ENCODE data around the gene FAM118B.

The FAM118B gene

DNA sequence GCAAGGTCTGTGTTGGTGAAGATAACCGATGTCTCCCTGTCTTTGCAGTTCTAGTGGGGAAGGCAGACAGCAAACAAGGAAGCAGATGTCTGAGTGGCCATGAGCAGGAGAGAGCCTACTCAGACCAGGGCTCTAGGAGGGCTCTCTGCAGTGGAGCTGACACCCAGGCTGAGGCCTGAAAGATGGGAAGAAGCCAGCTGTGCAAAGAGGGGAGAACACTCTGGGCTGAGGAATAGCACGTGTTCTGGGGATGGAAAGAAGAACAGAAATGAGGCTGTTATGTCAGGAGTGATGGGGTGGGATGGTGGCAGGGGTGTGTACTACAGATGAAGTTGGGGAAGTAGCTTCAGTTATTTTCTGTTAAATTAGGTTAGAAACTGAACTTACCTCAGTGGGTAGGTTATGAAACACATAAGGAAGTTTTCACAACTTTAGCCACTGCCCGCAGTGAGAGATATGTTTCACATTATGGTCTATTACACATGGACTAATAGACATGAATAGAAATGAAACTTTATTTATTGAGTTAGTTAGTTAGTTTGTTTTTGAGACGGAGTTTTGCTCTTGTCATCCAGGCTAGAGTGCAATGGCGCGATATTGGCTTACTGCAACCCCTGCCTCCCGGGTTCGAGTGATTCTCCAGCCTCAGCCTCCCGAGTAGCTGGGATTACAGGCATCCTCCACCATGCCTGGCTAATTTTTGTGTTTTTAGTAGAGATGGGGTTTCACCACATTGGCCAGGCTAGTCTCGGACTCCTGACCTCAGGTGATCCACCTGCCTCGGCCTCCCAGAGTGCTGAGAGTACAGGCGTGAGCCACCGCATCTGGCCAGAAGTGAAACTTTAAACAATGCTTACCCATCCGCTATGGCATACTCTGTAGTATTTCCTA lies 100.1 kb downstream of the FAM118B start:
- DNase-seq (ENCODE audit: low read depth): no peak

Measured in activated T-cell treated with anti-CD3 and anti-CD28 coated beads for 1 hour (primary cell).